ENCODE measurements around the gene TPM3.
"Not testable (repeated sequence)": the region's sequence is repeated elsewhere in the genome, so short reads cannot be mapped to it uniquely, and the experiment has no call there.

Gene TPM3

DNA sequence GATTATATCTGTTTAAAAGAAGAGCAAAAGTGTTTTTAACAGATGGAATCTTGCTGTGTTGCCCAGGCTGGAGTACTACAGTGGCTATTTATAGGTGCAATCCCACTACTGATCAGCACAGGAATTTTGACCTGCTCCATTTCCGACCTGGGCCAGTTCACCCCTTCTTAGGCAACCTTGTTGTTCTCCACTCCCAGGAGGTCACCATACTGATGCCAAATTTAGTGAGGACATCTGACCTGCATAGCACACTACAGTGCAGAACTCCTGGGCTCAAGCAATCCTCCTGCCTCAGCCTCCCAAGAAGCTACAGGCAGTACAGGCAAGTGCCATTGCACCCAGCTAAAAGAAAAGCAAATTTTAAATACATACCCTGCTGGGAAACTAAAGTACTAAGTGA, 25.7 kb downstream of the TPM3 start:
- no peak for DNase-seq (ENCODE audit: low read depth)

DNA sequence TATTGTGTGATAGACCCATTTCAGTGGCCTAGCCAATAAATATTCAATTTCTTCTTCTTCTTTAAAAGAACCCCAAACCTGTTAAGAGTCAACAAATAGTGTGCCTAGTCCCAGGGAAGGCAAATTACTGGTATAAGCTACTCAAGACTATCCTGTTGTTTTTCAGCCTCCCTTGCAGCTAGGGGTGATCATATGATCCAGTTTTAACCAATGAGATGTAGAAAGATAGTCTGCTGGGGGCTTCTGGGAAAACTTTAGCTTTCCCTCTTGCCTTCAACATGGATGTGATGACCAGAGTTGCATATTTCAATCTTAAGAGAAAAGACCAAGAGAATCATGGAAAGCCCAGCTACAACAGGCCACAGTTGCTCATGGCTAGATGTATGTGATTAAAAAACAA, 32.3 kb downstream of the TPM3 start:
- DNase-seq (ENCODE audit: low read depth): no peak

DNA sequence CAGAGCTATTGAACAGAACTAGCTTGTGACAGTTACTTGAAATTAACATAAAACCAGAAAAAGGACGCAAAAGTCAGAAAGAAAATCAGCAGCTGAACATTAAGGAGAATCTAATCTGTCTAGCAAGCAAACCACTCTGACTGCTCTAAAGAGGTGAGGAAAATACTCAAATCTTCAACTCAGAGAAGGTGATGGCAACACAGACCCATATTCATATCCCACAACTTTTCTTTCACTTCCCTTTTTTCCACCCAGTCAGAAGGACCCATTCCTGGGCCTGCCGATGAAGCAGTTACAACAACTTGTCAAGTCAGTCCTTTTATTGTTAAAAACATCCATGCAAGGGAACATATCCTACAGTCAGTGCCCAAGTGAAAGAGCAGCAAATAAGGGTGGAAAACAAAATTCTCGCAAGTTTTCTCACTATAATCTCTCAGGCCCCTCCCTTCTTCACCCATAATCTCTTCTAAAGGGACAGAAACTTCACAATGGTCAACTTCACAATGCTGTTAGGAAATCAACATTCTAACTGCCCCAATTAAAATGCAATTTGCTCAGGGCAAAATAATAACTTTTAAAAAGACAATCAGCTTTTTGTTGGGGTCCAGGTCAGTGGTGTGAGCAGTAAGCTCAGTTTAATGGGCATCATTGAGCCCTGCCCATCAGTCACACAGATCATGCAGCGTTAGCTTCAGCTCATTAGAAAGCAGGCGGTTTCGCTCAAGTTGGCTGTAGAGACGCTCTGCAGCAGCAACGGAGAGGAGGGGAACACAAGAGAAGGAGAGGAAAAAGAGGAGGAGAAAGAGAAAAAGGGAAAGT, 33.4 kb downstream of the TPM3 start:
- DNase-seq (ENCODE audit: low read depth): no peak

GRCh38 chr1:154157520-154158306, 34.2 kb downstream of the TPM3 start:
- DNase-seq (ENCODE audit: low read depth): no peak

GRCh38 chr1:154155251-154155650, 36.6 kb downstream of the TPM3 start:
- DNase-seq (ENCODE audit: low read depth): no peak

DNA sequence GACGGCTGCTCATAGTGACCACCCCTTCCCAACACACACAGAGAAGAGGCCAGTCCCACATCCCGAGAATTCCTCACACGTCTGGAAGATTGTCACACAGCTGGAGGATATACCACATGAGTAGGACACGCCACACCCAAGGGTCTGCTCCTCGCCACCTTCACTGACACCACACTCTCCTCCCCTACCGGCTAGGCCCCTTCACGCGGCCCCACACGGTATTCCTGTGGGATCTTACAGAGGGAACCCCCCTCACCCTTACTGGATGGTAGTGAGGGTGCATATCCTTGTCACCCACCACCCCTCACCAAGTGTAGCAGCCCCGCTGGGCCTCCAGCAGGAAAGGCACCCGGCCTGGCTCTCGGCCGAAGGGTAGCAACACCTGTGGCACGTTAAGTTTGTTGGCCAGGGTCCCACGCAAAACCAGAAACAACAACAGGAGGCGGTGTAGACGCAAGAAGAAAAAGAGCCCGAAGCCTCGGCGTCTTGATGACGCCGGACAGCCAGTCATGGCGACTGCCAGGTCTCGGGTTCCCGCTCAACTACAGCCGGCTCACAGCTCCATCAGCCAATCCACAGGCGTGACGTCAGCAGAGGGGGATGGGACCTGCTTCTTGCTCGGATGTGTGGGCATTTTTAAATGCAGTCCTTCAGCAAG, 37.2 kb downstream of the TPM3 start, which contains the start of gene NUP210L:
Gene NUP210L, minus strand, starts transcription at position 540 of the 658 bp plus-strand sequence.
- DNase-seq (ENCODE audit: low read depth): no peak

- no peak for DNase-seq (ENCODE audit: low read depth)
Observed at GRCh38 chr1:154154053-154154452, 37.8 kb downstream of the TPM3 start.

DNA sequence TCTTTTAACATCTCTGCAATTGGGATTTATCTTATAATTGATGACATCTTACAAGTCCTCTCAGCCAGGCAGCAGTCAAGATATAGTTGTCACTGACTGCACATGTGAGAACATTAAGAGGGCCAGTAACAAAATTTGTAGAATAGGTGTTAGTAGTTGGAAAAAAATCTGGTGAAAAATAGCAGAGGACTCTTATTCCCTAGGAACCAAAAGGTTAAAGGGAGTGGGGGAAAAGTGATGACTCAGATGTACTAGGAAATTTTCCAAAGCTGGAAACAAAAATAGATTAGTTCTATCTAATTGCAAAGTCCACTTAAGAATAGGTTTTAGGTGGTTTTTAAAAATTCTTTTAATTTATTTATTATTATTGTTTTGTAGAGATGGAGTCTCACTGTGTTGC, 40.6 kb downstream of the TPM3 start:
- no peak for DNase-seq (ENCODE audit: low read depth)

DNA sequence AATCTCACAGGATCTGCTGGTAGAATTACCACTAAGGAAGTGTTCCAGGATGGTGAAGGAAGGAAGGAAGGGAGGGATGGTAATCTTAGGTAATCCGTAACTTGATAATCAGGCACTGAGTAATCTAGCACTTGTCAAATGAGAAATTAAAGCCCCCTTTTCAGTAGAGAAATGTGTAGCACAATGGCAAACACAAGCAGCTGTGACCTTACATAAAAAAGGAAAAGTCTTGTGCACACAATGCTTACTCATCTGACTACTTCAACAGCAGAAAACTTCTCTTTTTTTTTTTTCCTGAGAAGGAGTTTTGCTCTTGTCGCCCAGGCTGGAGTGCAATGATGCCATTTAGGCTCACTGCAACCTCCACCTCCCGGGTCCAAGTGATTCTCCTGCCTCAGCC, 43.1 kb downstream of the TPM3 start:
- no peak for DNase-seq (ENCODE audit: low read depth)

GRCh38 chr1:154147505-154147904, 44.4 kb downstream of the TPM3 start:
- DNase-seq (ENCODE audit: low read depth): not testable (repeated sequence)

DNA sequence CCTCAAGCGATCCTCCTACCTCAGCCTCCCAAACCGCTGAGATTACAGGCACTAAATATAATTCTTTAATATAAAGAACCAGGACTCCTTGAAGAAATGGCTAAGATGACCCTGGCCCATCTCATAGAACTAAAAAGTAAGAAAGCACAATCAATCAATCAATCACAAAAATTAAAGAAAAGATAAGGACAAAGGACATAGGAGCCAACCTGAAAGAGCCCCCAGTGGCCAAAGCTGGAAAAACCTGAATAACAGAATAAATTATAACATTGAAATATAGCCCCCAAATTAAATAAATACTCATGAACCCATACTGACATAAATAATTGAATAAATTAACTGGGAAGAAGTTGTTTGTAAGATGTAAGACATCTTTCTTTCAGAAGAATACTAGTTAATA, 45.9 kb downstream of the TPM3 start:
- no peak for DNase-seq (ENCODE audit: low read depth)

DNA sequence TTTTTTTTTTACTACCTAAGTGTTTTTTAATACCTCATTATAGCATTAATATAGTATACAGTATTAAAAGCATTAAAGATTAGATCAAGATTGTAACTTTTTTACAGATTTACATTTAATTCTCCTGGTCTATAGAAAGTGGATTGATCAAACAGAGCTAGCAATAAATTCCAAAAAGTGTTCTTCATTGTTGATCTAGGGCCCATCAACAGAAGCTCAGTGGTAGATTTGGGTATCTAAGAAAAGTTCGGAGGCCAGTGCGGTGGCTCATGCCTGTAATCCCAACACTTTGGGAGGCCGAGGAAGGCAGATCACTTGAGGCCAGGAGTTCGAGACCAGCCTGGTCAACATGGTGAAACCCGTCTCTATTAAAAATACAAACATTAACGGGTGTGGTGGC, 49.5 kb downstream of the TPM3 start:
- DNase-seq (ENCODE audit: low read depth): no peak

DNA sequence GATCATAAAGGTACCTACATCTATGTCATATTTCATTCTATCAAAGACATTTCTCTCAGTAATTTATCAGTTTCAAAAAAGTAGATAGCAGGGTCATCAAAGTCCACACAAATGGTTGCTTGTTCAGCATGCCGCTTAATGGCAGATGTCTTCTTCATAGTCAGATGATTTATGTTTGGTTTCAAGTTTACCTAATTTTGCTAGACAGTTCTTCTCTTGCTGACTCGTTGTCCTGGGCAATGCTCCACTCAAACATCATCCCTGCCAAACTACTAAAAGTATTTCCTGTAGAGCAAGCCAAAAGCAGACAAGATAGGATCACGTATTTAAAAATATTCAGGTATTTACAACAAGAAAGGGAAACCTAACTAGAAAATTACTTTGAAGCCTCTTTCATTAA, 50.7 kb downstream of the TPM3 start:
- DNase-seq (ENCODE audit: low read depth): peak; percentile 36

DNA sequence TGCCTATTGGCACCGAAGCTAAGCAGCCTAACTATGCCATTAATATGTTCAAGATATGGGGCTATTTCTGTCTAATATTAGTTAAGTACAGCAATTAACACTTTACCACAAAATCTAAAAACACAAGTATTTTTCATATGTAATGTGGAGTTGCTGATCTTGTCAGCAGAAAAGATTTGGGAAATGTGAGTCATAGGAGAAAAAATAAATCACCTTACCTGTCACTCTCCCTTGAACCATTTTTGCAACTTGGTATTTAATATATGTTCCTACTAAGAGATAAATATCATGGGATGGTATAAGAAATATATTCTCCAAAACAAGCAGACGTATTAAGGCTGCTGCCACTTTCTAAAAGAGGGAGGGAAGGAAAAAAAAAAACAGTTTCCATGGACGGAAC, 54.0 kb downstream of the TPM3 start:
- DNase-seq (ENCODE audit: low read depth): no peak

GRCh38 chr1:154133256-154133655, 58.6 kb downstream of the TPM3 start:
- no peak for DNase-seq (ENCODE audit: low read depth)

DNA sequence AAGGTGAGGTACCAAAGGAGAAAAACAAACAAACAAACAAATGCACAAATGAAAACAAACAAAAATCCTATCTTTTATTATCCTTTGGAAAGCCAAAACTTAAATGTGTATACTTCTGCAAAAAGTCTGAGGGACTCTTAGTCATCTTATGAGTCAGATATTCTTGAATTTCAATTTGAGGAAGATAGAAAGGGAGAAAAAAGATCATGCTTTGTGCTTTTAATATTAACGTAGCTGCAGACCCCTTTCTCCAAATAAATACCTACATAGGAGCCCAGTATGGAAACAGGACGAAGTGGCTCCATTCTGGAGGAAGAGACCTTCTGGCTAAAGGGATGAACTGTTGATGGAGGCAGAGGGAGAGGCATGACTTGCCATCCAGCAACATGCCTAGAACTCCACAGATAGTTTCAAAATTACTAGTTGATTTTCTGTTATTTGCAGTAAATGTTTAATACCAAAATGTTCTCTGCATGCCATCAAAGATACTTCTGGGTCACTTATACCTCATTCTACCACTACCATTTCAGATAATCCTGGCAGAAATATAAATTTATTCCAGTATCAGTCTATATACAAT, 62.4 kb downstream of the TPM3 start:
- DNase-seq (ENCODE audit: low read depth): no peak

DNA sequence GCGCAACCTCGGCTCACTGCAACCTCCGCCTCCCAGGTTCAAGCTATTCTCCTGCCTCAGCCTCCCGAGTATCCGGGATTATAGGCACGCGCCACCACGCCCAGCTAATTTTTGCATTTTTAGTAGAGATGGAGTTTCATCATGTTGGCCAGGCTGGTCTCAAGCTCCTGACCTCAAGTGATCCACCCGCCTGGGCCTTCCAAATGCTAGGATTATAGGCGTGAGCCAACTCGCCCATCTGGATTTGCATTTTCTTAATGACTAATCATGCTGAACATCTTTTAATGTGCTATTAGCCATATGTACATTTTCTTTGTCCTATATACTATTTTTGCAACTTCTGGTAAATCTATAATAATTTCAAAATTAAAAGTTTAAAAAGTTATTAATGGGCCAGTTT, 68.7 kb downstream of the TPM3 start:
- not testable (repeated sequence) for DNase-seq (ENCODE audit: low read depth)

DNA sequence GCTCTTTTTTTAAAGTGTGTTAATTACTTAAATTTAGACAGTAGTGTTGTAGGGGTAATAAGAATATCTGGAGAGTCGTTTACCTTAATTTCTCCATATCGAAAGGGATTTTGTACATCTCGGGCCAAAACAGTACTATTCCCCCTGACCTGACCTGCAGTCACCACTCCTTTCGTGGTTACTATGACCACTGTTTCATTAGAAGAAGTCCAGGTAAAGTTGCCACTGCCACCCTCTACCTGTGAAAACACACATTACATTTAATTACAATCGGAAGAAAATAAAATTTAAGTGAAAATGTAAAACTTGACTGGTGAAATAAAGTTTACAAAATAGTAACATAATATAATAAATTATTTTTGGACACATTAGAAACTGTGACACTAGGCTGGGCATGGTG, 74.3 kb downstream of the TPM3 start:
- no peak for DNase-seq (ENCODE audit: low read depth)

DNA sequence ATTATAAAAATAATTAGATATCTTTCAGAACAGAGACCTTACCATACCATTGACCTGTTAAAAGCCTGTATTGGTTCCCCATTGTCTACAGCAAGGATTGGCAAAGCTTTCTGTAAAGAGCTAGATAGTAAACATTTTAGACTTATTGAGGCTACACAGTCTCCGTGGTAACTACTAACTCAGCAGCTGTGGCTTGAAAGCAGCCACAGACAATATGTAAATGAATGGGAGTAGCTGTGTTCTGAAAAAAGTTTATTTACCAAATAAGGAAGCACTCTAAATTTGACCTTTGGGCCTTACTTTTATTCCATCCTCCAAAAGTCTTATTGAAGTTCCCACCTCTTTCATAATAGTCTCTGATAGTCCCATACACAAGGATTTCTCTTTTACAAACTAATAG, 76.7 kb downstream of the TPM3 start:
- no peak for DNase-seq (ENCODE audit: low read depth)

All from GM04504 (cell line).